Chondrocyte (in vitro differentiated cells): ENCODE measurements around the gene WIPF1. TPM values are rescaled to one million over a fixed set of nuclear protein-coding genes. Genes with fewer than 3 reads are reported as not detected.

Experiments
- DNase-seq: peaks from one replicate; pipeline ENCODE4 v3.0.0; 2021; ENCODE audit warnings: mixed read lengths, low spot score
- H3K27ac Mint-ChIP-seq: one replicate; pipeline ENCODE4 v1.8.0; 2021; ENCODE audit warnings: mild to moderate bottlenecking, moderate library complexity, mixed read lengths; ENCODE audit not compliant: unreplicated experiment
- H3K27me3 Mint-ChIP-seq: 2 replicates; pipeline ENCODE4 v1.8.0; 2021; ENCODE audit warnings: low read depth, mixed read lengths
- H3K36me3 Mint-ChIP-seq: 2 replicates; pipeline ENCODE4 v1.8.0; 2021; ENCODE audit warnings: low read depth, mixed read lengths
- H3K4me1 Mint-ChIP-seq: 2 replicates; pipeline ENCODE4 v1.8.0; 2021; ENCODE audit warnings: low read depth, mild to moderate bottlenecking, mixed read lengths
- H3K4me3 Mint-ChIP-seq: one replicate; pipeline ENCODE4 v1.8.0; 2021; ENCODE audit warnings: mild to moderate bottlenecking, moderate library complexity, mixed read lengths; ENCODE audit not compliant: unreplicated experiment
- H3K9me3 Mint-ChIP-seq: 2 replicates; pipeline ENCODE4 v1.8.0; 2021; ENCODE audit warnings: low read depth, mixed read lengths
- CTCF ChIP-seq: fragments of 200-600 bp; sonication (generic); IDR thresholded peaks from 2 replicates; pipeline ENCODE4 v1.5.0; 2021; ENCODE audit warnings: antibody characterized with exemption, mild to moderate bottlenecking, moderate library complexity
- long read RNA-seq: library from polyadenylated mRNA; stranded (forward); transcript quantifications from one replicate; pipeline ENCODE4 v2.0.0, GENCODE V29; 2021
- total RNA-seq: library from RNA; stranded (reverse); gene quantifications from 3 replicates; pipeline ENCODE4 v1.2.1, GENCODE V29; 2021

Gene WIPF1
- total RNA-seq = 60.0 to 68.9 TPM (median 61.8 TPM) in 3 replicates
- long read RNA-seq, transcript WIPF1-202 (8 exons, 2,003 nt) = major isoform, 26 of 44 reads
- long read RNA-seq, partial matches to known transcripts = 8 of 44 reads
- long read RNA-seq, other reads (novel, unspliced or antisense) = 8 of 44 reads

- no peak within 1 kb of the TSS for H3K4me3 Mint-ChIP-seq
- TF ChIP-seq CTCF = no peak
- no peaks in the 10 kb centered on the region for H3K9me3 Mint-ChIP-seq
- H3K27me3 Mint-ChIP-seq = no peaks in the 10 kb centered on the region
- peaks cover 2% of the 10 kb centered on the region for H3K36me3 Mint-ChIP-seq
- DNase-seq = no peak
- H3K4me1 Mint-ChIP-seq = peaks cover 54% of the 10 kb centered on the region
- H3K27ac Mint-ChIP-seq = peak within 1 kb of the TSS; percentile 85
Observed at GRCh38 chr2:174597345-174598047, at the start of gene WIPF1. Gene WIPF1, minus strand, starts transcription at chr2:174597804. Its CDS starts 12,231 bp downstream, at chr2:174585573.

- H3K36me3 Mint-ChIP-seq = peaks cover 8% of the 10 kb centered on the region
- no peak for TF ChIP-seq CTCF
- no peaks in the 10 kb centered on the region for H3K4me1 Mint-ChIP-seq
- H3K27ac Mint-ChIP-seq = no peak overlapping the region
- peaks cover 22% of the 10 kb centered on the region for H3K9me3 Mint-ChIP-seq
- H3K4me3 Mint-ChIP-seq = no peak overlapping the region
- no peaks in the 10 kb centered on the region for H3K27me3 Mint-ChIP-seq
- no peak for DNase-seq
Observed at GRCh38 chr2:174645296-174645695, 47.7 kb upstream of the WIPF1 start.

GRCh38 chr2:174644406-174644805 is 46.8 kb upstream of the WIPF1 start:
- no peak for TF ChIP-seq CTCF
- H3K9me3 Mint-ChIP-seq = peaks cover 20% of the 10 kb centered on the region
- H3K36me3 Mint-ChIP-seq = peaks cover 6% of the 10 kb centered on the region

GRCh38 chr2:174643356-174643755 is 45.8 kb upstream of the WIPF1 start:
- DNase-seq = no peak
- H3K27ac Mint-ChIP-seq = no peak overlapping the region
- H3K27me3 Mint-ChIP-seq = no peaks in the 10 kb centered on the region
- no peak for TF ChIP-seq CTCF
- H3K4me1 Mint-ChIP-seq = peaks cover 18% of the 10 kb centered on the region
- H3K36me3 Mint-ChIP-seq = peaks cover 8% of the 10 kb centered on the region
- H3K4me3 Mint-ChIP-seq = no peak overlapping the region
- H3K9me3 Mint-ChIP-seq = peaks cover 19% of the 10 kb centered on the region

More at GRCh38 chr2:174644406-174644805, 46.8 kb upstream of the WIPF1 start:
- no peak overlapping the region for H3K4me3 Mint-ChIP-seq
- no peak overlapping the region for H3K27ac Mint-ChIP-seq
- H3K27me3 Mint-ChIP-seq = no peaks in the 10 kb centered on the region
- peaks cover 7% of the 10 kb centered on the region for H3K4me1 Mint-ChIP-seq
- DNase-seq = no peak

- Mint-ChIP-seq H3K36me3 (peaks cover 6% of the 10 kb centered on the region), H3K4me1 (peaks cover 34% of the 10 kb centered on the region), H3K27ac (no peak overlapping the region), H3K4me3 (no peak overlapping the region), H3K27me3 (no peaks in the 10 kb centered on the region), H3K9me3 (peaks cover 19% of the 10 kb centered on the region)
- TF ChIP-seq CTCF = no peak
- no peak for DNase-seq
Observed at GRCh38 chr2:174641168-174641567, 43.6 kb upstream of the WIPF1 start.
